ENCODE results near the gene NUP42. TPM values are rescaled to one million over a fixed set of nuclear protein-coding genes. Genes with fewer than 3 reads are reported as not detected.
"Not testable (repeated sequence)": the region's sequence is repeated elsewhere in the genome, so short reads cannot be mapped to it uniquely, and the experiment has no call there.

The NUP42 gene
- total RNA-seq, 1 donor: 28.0 TPM

GRCh38 chr7:23200331-23200730, 18.5 kb downstream of the NUP42 start:
- DNase-seq (ENCODE audit: low read depth in 2 of 3, low spot score in 2 of 3): no peak

- DNase-seq (ENCODE audit: low read depth in 2 of 3, low spot score in 2 of 3): no peak
Measured at GRCh38 chr7:23204241-23204640, 22.4 kb downstream of the NUP42 start.

GRCh38 chr7:23205577-23205908, 23.7 kb downstream of the NUP42 start:
- no peak for DNase-seq (ENCODE audit: low read depth in 2 of 3, low spot score in 2 of 3)

GRCh38 chr7:23205909-23206767, 24.3 kb downstream of the NUP42 start:
- peak in 2 of 3 donors; percentile 26 to 63 for DNase-seq (ENCODE audit: low read depth in 2 of 3, low spot score in 2 of 3)

- peak in 1 of 3 donors; percentile 18 for DNase-seq (ENCODE audit: low read depth in 2 of 3, low spot score in 2 of 3)
Measured at GRCh38 chr7:23207021-23207420, 25.2 kb downstream of the NUP42 start.

GRCh38 chr7:23207884-23208283, 26.0 kb downstream of the NUP42 start:
- DNase-seq (ENCODE audit: low read depth in 2 of 3, low spot score in 2 of 3): no peak

- no peak for DNase-seq (ENCODE audit: low read depth in 2 of 3, low spot score in 2 of 3)
Measured at GRCh38 chr7:23208316-23208715, 26.5 kb downstream of the NUP42 start.

GRCh38 chr7:23210506-23210905, 28.7 kb downstream of the NUP42 start:
- no peak for DNase-seq (ENCODE audit: low read depth in 2 of 3, low spot score in 2 of 3)

GRCh38 chr7:23211589-23211988, 29.7 kb downstream of the NUP42 start:
- no peak for DNase-seq (ENCODE audit: low read depth in 2 of 3, low spot score in 2 of 3)

GRCh38 chr7:23212395-23212794, 30.5 kb downstream of the NUP42 start:
- DNase-seq (ENCODE audit: low read depth in 2 of 3, low spot score in 2 of 3): no peak

- DNase-seq (ENCODE audit: low read depth in 2 of 3, low spot score in 2 of 3): no peak
Measured at GRCh38 chr7:23212841-23213240, 31.0 kb downstream of the NUP42 start.

- DNase-seq (ENCODE audit: low read depth in 2 of 3, low spot score in 2 of 3): no peak
Measured at GRCh38 chr7:23213755-23214154, 31.9 kb downstream of the NUP42 start.

- no peak for DNase-seq (ENCODE audit: low read depth in 2 of 3, low spot score in 2 of 3)
Measured at GRCh38 chr7:23214423-23214822, 32.6 kb downstream of the NUP42 start.

GRCh38 chr7:23214938-23215337, 33.1 kb downstream of the NUP42 start:
- no peak for DNase-seq (ENCODE audit: low read depth in 2 of 3, low spot score in 2 of 3)

- peak in 2 of 3 donors; percentile 22 to 35 for DNase-seq (ENCODE audit: low read depth in 2 of 3, low spot score in 2 of 3)
Measured at GRCh38 chr7:23216021-23216420, 34.2 kb downstream of the NUP42 start.

- no peak for DNase-seq (ENCODE audit: low read depth in 2 of 3, low spot score in 2 of 3)
Measured at GRCh38 chr7:23218196-23218595, 36.3 kb downstream of the NUP42 start.

GRCh38 chr7:23220690-23221305, 39.0 kb downstream of the NUP42 start:
- DNase-seq (ENCODE audit: low read depth in 2 of 3, low spot score in 2 of 3): no peak

GRCh38 chr7:23222439-23223030, 40.7 kb downstream of the NUP42 start:
- no peak for DNase-seq (ENCODE audit: low read depth in 2 of 3, low spot score in 2 of 3)

- not testable (repeated sequence) for DNase-seq (ENCODE audit: low read depth in 2 of 3, low spot score in 2 of 3)
Measured at GRCh38 chr7:23224364-23224763, 42.5 kb downstream of the NUP42 start.

- DNase-seq (ENCODE audit: low read depth in 2 of 3, low spot score in 2 of 3): peak in 1 of 3 donors; percentile 40
Measured at GRCh38 chr7:23226844-23227450, 45.1 kb downstream of the NUP42 start.

- DNase-seq (ENCODE audit: low read depth in 2 of 3, low spot score in 2 of 3): no peak
Measured at GRCh38 chr7:23228412-23228811, 46.6 kb downstream of the NUP42 start.
